HG03095 (cell line): ENCODE measurements around the gene CD79B.
A peak's percentile ranks its signal among the peaks of the same experiment; 100 is the strongest.
"Not testable (repeated sequence)": the region's sequence is repeated elsewhere in the genome, so short reads cannot be mapped to it uniquely, and the experiment has no call there.

Experiments used
- ATAC-seq: cut with Tn5 transposase; IDR thresholded peaks from one replicate; pipeline ENCODE4 v1.9.1; 2021; ENCODE audit warnings: moderate library complexity; ENCODE audit not compliant: unreplicated experiment

The CD79B gene

GRCh38 chr17:63915753-63916152 lies 16.4 kb downstream of the CD79B start:
- peak; percentile 53 for ATAC-seq

- ATAC-seq: no peak
These were observed 17.7 kb downstream of the CD79B start for GRCh38 chr17:63914471-63914870.

DNA sequence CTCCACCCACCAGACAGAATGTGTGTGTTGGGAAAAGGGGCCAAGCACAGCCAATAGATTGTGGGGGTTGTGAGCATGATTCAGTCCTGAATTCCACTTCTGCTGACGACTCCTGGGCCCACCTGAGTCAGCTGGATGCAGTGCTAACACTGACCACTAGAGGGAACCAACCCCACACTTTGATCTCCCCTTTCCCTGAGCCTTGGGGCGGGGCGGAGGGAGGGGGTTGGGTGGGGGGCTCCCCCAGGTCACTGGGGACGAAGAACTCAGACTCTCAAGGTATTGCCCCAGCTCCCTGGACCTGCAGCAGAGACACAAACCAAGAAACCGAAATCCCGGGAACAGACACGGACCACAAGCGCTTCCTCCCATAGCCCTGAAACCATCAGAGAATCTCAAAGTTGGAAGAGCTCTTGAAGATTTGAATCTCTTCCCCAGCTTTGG lies 20.5 kb downstream of the CD79B start:
- ATAC-seq: no peak

DNA sequence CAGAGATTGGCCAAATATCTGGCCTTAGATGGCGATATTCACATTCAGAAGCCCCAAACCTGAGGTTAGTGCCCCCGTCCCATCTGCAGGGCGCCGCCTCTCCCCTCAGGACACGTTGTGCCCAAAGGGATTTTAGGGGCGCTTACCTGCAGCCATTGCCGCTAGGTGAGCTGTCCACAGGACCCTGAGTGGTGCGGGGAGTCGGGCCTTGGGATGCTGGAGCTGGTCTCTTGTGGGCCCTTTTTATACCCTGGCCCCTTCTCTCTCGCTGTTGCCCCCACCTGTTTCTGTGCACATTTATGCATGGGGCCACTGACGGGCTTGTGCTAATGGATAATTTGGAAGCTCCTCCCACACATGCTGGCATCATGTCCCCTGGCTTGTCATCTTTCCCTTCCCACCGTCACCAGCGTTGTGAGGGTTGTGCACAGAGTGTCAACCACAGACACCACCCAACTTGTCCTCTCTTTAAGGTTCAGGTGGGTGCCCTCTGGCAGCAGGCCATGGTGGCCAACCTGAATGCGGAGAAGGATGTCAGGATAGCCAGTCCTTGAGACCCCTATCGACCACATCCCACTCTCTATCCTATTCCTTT lies 21.0 kb downstream of the CD79B start, which contains the start of gene CSHL1:
Gene CSHL1, minus strand, starts transcription at position 218 of the 595 bp plus-strand sequence. Its CDS starts 62 bp downstream, at position 156.
- no peak for ATAC-seq

DNA sequence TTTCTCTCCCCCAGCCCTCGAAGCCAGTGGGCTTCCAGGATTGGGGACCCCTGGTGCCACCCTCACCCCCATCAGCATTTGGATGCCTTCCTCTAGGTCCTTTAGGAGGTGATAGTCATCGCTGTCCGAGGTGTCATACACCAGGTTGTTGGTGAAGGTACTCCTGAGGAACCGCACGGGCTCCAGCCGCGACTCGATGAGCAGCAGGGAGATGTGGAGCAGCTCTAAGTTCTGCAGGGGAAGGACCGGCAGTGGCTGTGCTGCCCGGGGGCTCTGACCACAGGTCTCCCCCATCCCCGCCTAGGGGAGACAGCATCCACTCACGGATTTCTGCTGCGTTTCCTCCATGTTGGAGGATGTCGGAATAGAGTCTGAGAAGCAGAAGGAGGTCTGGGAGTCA lies 22.0 kb downstream of the CD79B start:
- no peak for ATAC-seq

GRCh38 chr17:63909586-63909985 lies 22.5 kb downstream of the CD79B start:
- ATAC-seq: not testable (repeated sequence)

- ATAC-seq: not testable (repeated sequence)
These were observed 24.9 kb downstream of the CD79B start for GRCh38 chr17:63907161-63907778.

DNA sequence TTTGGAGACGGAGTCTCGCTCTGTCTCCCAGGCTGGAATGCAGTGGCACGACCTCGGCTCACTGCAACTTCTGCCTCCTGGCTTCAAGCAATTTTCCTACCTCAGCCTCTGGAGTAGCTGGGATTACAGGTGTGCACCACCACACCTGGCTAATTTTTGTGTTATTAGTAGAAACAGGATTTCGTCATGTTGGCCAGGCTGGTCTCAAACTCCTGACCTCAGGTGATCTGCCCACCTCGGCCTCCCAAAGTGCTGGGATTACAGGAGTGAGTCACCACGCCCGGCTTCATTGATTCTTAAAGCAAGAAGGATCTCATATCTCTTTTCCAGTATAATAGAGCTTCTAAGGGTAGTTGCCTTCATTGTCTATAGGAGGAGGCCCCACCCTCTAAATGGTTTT lies 27.3 kb downstream of the CD79B start:
- not testable (repeated sequence) for ATAC-seq

GRCh38 chr17:63903787-63904201 lies 28.3 kb downstream of the CD79B start:
- not testable (repeated sequence) for ATAC-seq

- not testable (repeated sequence) for ATAC-seq
These were observed 30.2 kb downstream of the CD79B start for GRCh38 chr17:63901971-63902370.

DNA sequence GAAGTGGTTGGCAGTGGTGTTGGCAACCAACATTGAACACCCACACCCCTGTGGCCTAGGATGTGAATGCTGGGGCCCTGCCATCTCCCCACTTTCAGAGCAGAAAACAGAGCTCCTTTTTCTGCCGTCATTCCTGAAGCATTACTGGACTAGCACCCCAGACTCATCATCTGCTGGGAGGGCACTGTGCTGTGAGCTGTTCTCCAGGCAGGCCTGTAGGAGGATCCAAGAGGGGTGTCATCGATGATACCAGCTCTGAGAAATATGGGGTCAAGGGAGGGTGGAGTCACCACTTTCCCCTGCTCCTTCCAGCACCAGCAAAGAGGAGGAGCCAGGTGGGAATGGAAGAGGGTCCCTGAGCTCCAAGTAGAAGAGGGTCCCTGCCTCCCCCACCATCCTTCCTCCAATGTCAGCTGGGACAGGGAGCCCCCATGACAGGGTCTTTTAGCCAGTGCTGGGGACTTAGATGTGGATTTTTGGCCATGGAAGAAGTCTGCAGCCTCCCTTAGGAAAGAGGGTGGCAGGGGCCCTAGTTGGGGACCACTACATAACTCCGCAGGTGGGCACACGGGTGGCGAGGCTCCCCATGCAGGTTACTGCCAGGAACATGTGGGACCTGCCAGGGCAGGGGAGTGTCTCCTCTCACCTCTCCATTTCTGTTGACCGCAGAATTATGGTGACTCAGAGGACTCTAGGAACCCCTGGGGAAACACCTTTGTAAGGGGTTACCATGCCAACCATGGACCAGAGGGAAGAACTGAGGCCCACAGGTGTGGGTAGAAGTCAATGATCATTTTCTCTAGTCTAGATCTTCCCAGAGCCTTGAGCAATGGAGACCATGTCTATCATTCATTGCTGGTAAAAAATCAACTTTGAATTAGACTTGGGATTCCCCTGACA lies 33.0 kb downstream of the CD79B start:
- ATAC-seq: not testable (repeated sequence)

DNA sequence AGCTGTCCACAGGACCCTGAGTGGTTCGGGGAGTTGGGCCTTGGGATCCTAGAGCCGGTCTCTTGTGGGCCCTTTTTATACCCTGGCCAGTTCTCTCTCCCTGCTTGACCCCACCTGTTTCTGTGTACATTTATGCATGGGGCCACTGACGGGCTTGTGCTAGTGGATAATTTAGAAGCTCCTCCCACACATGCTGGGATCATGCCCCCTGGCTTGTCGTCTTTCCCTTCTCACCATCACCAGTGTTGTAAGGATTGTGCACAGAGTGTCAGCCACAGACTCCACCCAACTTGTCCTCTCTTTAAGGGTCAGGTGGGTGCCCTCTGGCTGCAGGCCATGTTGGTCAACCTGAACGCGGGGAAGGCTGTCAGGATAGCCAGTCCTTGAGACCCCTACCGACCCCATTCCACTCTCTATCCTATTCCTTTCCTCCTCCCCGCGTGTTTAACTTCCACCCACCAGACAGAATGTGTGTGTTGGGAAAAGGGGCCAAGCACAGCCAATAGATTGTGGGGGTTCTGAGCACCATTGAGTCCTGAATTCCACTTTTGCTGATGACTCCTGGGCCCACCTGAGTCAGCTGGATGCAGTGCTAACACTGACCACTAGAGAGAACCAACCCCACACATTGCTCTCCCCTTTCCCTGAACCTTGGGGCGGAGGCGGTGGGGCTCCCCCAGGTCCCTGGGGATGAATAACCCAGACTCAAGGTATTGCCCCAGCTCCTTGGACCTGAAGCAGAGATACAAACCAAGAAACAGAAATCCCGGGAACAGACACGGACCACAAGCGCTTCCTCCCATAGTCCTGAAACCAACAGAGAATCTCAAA lies 35.4 kb downstream of the CD79B start, which contains the start of gene CSH1:
Gene CSH1, minus strand, starts transcription at position 51 of the 831 bp plus-strand sequence. CDS start 63 bp downstream, outside the sequence.
- ATAC-seq: peak; percentile 60

GRCh38 chr17:63894821-63895220 lies 37.3 kb downstream of the CD79B start:
- not testable (repeated sequence) for ATAC-seq

DNA sequence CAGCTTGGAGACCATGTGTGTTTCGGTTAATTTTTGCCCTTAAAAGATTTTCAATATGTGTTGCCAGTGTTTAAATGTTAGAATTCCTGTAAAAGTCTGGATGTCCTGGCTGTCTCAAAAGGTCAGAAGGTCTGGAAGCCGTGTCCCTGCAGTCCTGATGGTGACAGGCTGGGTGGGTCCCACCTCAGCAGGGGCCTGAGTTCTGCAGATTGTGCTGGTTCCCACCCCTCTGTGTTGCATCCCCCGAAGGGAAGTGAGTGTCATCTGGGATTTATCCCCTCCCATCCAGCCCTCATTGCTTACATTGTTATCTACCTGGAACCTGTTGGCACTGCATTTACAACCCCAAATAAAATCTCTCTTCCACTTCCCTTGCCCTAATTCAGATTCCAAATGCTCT lies 38.1 kb downstream of the CD79B start:
- ATAC-seq: not testable (repeated sequence)

DNA sequence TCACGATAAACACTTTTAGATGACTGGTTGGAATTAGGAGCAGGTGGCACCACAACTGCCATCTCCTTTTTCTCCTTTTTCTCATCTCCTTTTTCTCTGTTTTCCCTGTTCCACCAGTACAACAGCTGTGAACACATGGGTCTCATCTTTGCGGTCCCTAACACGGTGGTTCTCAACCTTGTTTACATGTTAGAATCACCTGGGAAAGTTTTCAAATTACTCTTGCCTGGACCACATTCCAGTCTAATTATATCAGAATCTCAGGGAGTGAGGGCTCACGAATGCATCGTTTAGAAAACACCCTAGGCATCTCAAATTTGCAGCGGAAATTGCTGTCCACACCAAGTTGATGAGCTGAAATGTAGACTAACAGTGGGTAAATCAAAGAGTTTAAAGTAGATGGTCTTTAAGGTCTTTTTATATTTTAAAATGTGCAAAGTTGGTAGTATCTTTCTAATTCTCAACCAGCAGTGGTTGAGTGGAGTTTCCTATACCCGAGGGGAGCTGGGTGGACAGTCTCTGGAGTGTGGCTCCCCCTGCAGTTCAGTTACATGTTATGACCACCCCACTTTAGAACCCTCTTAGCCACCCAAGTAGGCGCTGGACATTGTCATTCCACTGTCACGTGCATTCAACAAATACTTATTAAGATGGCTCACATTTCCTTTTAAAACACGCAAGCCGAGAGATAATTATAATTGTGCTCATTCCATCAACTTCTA lies 39.7 kb downstream of the CD79B start:
- ATAC-seq: not testable (repeated sequence)

- not testable (repeated sequence) for ATAC-seq
These were observed 42.9 kb downstream of the CD79B start for GRCh38 chr17:63889026-63889848.

GRCh38 chr17:63885119-63885518 lies 47.0 kb downstream of the CD79B start:
- ATAC-seq: not testable (repeated sequence)

DNA sequence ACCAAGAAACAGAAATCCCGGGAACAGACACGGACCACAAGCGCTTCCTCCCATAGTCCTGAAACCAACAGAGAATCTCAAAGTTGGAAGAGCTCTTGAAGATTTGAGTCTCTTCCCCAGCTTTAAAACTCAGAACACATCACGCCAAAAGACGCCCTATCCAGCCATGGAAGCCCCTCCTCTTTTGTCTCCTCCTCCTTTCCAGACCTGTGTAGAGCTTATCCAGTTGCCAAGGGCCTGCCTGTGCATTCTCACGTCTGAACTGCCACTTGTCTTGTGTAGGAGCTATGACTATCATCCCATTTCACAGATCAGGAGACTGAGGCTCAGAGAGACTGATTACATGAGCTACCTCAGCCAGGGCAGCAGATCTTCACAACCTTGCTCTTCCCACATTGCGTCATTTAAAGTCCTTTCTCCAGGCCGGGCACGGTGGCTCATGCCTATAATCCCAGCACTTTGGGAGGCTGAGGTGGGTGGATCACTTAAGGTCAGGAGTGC lies 49.5 kb downstream of the CD79B start:
- ATAC-seq: not testable (repeated sequence)
